IPS DF 19.7 (cell line): Measurements from ENCODE around the gene MBD4.

Source experiments
- DNase-seq: peaks from one replicate; pipeline ENCODE4 v3.0.0-alpha.2; 2013; ENCODE audit warnings: low read depth, low spot score

The MBD4 gene

DNA sequence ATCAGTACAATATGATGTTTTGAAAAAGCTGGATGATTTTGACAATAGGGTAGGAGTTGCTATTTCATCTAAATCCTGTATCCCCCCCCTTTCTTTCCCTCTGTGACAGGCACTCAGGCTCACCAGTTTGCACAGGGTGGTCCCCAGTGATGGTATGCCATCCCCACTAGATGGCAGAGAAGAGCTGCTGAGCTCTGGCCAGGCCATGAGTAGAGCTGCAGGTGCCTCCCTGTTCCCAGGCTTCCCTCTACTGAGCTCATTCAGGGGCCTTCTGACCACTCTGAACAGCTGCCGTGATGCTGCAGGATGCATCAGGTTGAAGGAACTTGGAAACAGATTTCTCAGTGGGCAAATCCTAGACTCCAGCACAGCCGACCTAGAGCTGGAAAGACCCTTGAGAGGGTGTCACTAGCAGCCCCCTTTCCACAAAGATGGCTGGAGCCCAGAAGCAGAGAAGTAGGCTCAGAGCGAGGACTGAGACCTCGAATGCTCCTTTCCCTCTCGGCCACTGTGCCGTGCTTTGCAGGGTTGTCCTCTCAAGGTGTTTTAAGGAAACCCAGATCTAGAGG lies 56.4 kb downstream of the MBD4 start:
- peak; percentile 56 for DNase-seq

DNA sequence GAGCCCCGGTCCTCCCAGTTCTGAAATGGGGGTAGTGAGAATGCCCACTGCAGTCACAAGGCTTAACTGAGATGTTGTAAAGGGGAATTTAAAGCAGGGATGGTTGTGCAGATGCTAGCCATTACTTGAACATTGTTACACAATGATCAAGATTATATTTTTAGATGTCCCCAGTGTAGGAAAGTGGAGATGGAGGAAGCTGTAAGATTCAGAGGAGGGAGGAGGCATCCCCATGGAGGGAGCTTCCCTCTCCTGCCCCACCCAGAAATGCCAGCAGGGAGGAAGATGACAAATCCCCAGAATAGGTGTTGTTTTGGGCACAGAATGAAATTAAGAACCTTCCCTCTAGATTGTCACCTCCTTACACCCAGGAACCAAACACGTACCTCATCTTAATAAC lies 57.4 kb downstream of the MBD4 start:
- DNase-seq, result no peak
